ENCODE measurements around the gene GPR18.

GPR18 gene

DNA sequence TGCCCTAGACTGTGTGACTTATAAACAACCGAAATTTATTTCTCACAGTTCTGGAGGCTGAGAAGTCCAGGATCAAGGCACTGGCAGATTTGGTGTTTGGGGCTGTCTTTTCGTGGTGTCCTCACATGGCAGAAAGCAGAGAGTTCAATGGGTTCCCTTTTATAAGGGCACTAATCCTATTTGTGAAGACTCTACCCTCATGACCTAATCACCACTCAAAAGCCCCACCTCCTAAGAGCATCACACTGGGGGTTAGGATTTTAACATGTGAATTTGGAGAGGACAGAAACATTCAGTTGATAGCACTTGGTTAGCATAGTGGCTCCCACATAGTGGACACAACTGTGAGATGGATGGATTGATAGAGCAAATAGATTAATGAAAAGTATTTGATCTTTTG, 21.5 kb upstream of the GPR18 start:
- Histone ChIP-seq H3K9me2 (replicated peaks; ENCODE audit: control insufficient read depth, low read length) (no peaks in the 10 kb centered on the region), H3K4me2 (ENCODE audit: low read length) (no peak overlapping the region), H3K79me2 (ENCODE audit: control insufficient read depth, low read length) (no peaks in the 10 kb centered on the region), H3K36me3 (ENCODE audit: control insufficient read depth, low read length) (peaks cover 16% of the 10 kb centered on the region), H3K27me3 (ENCODE audit: control insufficient read depth, low read length) (no peaks in the 10 kb centered on the region), H3K4me1 (ENCODE audit: control insufficient read depth, low read length) (peaks cover 33% of the 10 kb centered on the region), H3K9me3 (ENCODE audit: control insufficient read depth, insufficient read depth, low read length) (no peaks in the 10 kb centered on the region), H4K20me1 (ENCODE audit: control insufficient read depth, insufficient read depth, low read depth, low read length) (peaks cover 52% of the 10 kb centered on the region), H3K4me3 (ENCODE audit: low read length) (no peak overlapping the region), H3K27ac (ENCODE audit: low read depth, low read length) (no peak overlapping the region), H3F3A (ENCODE audit: control insufficient read depth, insufficient read depth) (peaks cover 15% of the 10 kb centered on the region)
- TF ChIP-seq EZH2phosphoT487 (IDR thresholded peaks at IDR 0.05; ENCODE audit: borderline replicate concordance, low read length) (no peak), CTCF (IDR thresholded peaks at IDR 0.05; ENCODE audit: low read depth, low read length, poor library complexity, severe bottlenecking) (no peak)

GRCh38 chr13:99278843-99279242, 20.7 kb upstream of the GPR18 start:
- Histone ChIP-seq H3K4me2 (ENCODE audit: low read length) (no peak overlapping the region), H3K4me1 (ENCODE audit: control insufficient read depth, low read length) (peaks cover 33% of the 10 kb centered on the region)
- no peak for TF ChIP-seq EZH2phosphoT487 (IDR thresholded peaks at IDR 0.05; ENCODE audit: borderline replicate concordance, low read length)

GRCh38 chr13:99278200-99278599, 20.0 kb upstream of the GPR18 start:
- H3K36me3 ChIP-seq (ENCODE audit: control insufficient read depth, low read length), result peaks cover 16% of the 10 kb centered on the region
- no peak overlapping the region for H3K4me2 ChIP-seq (ENCODE audit: low read length)
- H3F3A ChIP-seq (ENCODE audit: control insufficient read depth, insufficient read depth), result peaks cover 15% of the 10 kb centered on the region
- no peak for TF ChIP-seq CTCF (IDR thresholded peaks at IDR 0.05; ENCODE audit: low read depth, low read length, poor library complexity, severe bottlenecking)
- no peak for TF ChIP-seq EZH2phosphoT487 (IDR thresholded peaks at IDR 0.05; ENCODE audit: borderline replicate concordance, low read length)
- H3K27ac ChIP-seq (ENCODE audit: low read depth, low read length), result no peak overlapping the region
- H3K79me2 ChIP-seq (ENCODE audit: control insufficient read depth, low read length), result no peaks in the 10 kb centered on the region
- H3K4me3 ChIP-seq (ENCODE audit: low read length), result no peak overlapping the region
- H3K27me3 ChIP-seq (ENCODE audit: control insufficient read depth, low read length), result no peaks in the 10 kb centered on the region
- no peaks in the 10 kb centered on the region for H3K9me3 ChIP-seq (ENCODE audit: control insufficient read depth, insufficient read depth, low read length)
- peaks cover 32% of the 10 kb centered on the region for H3K4me1 ChIP-seq (ENCODE audit: control insufficient read depth, low read length)
- no peaks in the 10 kb centered on the region for H3K9me2 ChIP-seq (replicated peaks; ENCODE audit: control insufficient read depth, low read length)
- H4K20me1 ChIP-seq (ENCODE audit: control insufficient read depth, insufficient read depth, low read depth, low read length), result peaks cover 46% of the 10 kb centered on the region

More at GRCh38 chr13:99278843-99279242, 20.7 kb upstream of the GPR18 start:
- Histone ChIP-seq H3K27ac (ENCODE audit: low read depth, low read length) (no peak overlapping the region), H3K9me2 (replicated peaks; ENCODE audit: control insufficient read depth, low read length) (no peaks in the 10 kb centered on the region), H3K27me3 (ENCODE audit: control insufficient read depth, low read length) (no peaks in the 10 kb centered on the region), H3K4me3 (ENCODE audit: low read length) (no peak overlapping the region), H4K20me1 (ENCODE audit: control insufficient read depth, insufficient read depth, low read depth, low read length) (peaks cover 47% of the 10 kb centered on the region), H3F3A (ENCODE audit: control insufficient read depth, insufficient read depth) (peaks cover 15% of the 10 kb centered on the region), H3K36me3 (ENCODE audit: control insufficient read depth, low read length) (peaks cover 16% of the 10 kb centered on the region), H3K79me2 (ENCODE audit: control insufficient read depth, low read length) (no peaks in the 10 kb centered on the region), H3K9me3 (ENCODE audit: control insufficient read depth, insufficient read depth, low read length) (no peaks in the 10 kb centered on the region)

DNA sequence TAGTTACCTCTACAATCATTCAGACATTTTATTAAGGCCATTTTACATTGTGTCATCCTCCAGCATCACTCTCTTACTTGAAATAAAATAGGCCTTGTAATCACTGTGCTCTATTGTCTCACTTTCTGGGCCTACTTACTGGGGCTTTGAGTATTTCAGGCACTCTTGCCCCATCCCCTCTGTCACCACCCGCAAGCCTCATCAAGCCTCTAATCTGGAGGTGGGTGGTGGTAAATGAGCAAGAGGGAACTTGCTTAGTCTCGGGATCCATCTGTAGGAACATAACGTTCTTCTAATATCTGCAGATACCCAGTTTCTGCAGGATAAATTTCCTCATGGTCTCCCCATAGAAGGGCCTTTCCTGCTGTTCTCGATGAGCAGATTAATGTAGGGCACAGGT, 19.4 kb upstream of the GPR18 start:
- peaks cover 27% of the 10 kb centered on the region for H3K4me1 ChIP-seq (ENCODE audit: control insufficient read depth, low read length)
- no peaks in the 10 kb centered on the region for H3K9me2 ChIP-seq (replicated peaks; ENCODE audit: control insufficient read depth, low read length)
- H3K4me3 ChIP-seq (ENCODE audit: low read length), result no peak overlapping the region
- H3K4me2 ChIP-seq (ENCODE audit: low read length), result no peak overlapping the region
- no peaks in the 10 kb centered on the region for H3K27me3 ChIP-seq (ENCODE audit: control insufficient read depth, low read length)
- TF ChIP-seq CTCF (IDR thresholded peaks at IDR 0.05; ENCODE audit: low read depth, low read length, poor library complexity, severe bottlenecking), result no peak
- TF ChIP-seq EZH2phosphoT487 (IDR thresholded peaks at IDR 0.05; ENCODE audit: borderline replicate concordance, low read length), result no peak
- peaks cover 41% of the 10 kb centered on the region for H4K20me1 ChIP-seq (ENCODE audit: control insufficient read depth, insufficient read depth, low read depth, low read length)
- no peak overlapping the region for H3K27ac ChIP-seq (ENCODE audit: low read depth, low read length)
- no peaks in the 10 kb centered on the region for H3K79me2 ChIP-seq (ENCODE audit: control insufficient read depth, low read length)
- H3F3A ChIP-seq (ENCODE audit: control insufficient read depth, insufficient read depth), result peaks cover 12% of the 10 kb centered on the region
- no peaks in the 10 kb centered on the region for H3K9me3 ChIP-seq (ENCODE audit: control insufficient read depth, insufficient read depth, low read length)
- peaks cover 16% of the 10 kb centered on the region for H3K36me3 ChIP-seq (ENCODE audit: control insufficient read depth, low read length)
